GM08714 (cell line): Measurements from ENCODE around the gene LRP2.

Source experiments
- H3K4me3 ChIP-seq: fragments of 200-500 bp; sonication (Bioruptor generic); 2 replicates; pipeline ENCODE4 v1.5.1; 2014; ENCODE audit warnings: mild to moderate bottlenecking, low read length, inconsistent platforms
- ZNF274 ChIP-seq: IDR thresholded peaks from 2 replicates; pipeline ENCODE4 v1.6.1; 2012; ENCODE audit warnings: mild to moderate bottlenecking, low read depth, low read length

Gene LRP2

GRCh38 chr2:169090133-169090820 is 272.1 kb downstream of the LRP2 start:
- H3K4me3 ChIP-seq = no peak overlapping the region
- TF ChIP-seq ZNF274 = no peak

GRCh38 chr2:169089182-169089581 is 273.2 kb downstream of the LRP2 start:
- TF ChIP-seq ZNF274 = no peak

GRCh38 chr2:169087757-169088379 is 274.5 kb downstream of the LRP2 start:
- H3K4me3 ChIP-seq = no peak overlapping the region
- no peak for TF ChIP-seq ZNF274

More at GRCh38 chr2:169089182-169089581, 273.2 kb downstream of the LRP2 start:
- H3K4me3 ChIP-seq = no peak overlapping the region

GRCh38 chr2:169086893-169087467 is 275.4 kb downstream of the LRP2 start:
- TF ChIP-seq ZNF274 = no peak
- no peak overlapping the region for H3K4me3 ChIP-seq

- no peak overlapping the region for H3K4me3 ChIP-seq
- TF ChIP-seq ZNF274 = no peak
These were observed 279.3 kb downstream of the LRP2 start for GRCh38 chr2:169082995-169083394.

GRCh38 chr2:169081551-169081950 is 280.8 kb downstream of the LRP2 start:
- TF ChIP-seq ZNF274 = no peak

GRCh38 chr2:169080250-169081069 is 281.9 kb downstream of the LRP2 start:
- H3K4me3 ChIP-seq = no peak overlapping the region
- no peak for TF ChIP-seq ZNF274

More at GRCh38 chr2:169081551-169081950, 280.8 kb downstream of the LRP2 start:
- H3K4me3 ChIP-seq = no peak overlapping the region

- no peak for TF ChIP-seq ZNF274
- H3K4me3 ChIP-seq = no peak overlapping the region
These were observed 284.6 kb downstream of the LRP2 start for GRCh38 chr2:169077674-169078240.
